Endothelial cell of umbilical vein (primary cell): Measurements from ENCODE around the gene TRIM46.

ENCODE experiments used
- EZH2 ChIP-seq: IDR thresholded peaks from 2 replicates; pipeline ENCODE4 v1.6.1; 2012; ENCODE audit warnings: borderline replicate concordance, low read depth, mild to moderate bottlenecking, moderate library complexity, low read length, inconsistent platforms; ENCODE audit not compliant: severe bottlenecking
- MAX ChIP-seq: IDR thresholded peaks from 2 replicates; pipeline ENCODE4 v1.6.1; 2011; ENCODE audit not compliant: insufficient read depth, insufficient read length
- POLR2A ChIP-seq: IDR thresholded peaks from 2 replicates; pipeline ENCODE4 v1.6.1; 2012; ENCODE audit warnings: low read depth, mild to moderate bottlenecking, control low read depth, low read length
- POLR2AphosphoS5 ChIP-seq: IDR thresholded peaks from 2 replicates; pipeline ENCODE4 v1.6.1; 2012; ENCODE audit warnings: low read depth, mild to moderate bottlenecking, control low read depth, low read length, moderate library complexity; ENCODE audit not compliant: insufficient read depth
- TF ChIP-seq, protein P1 (sequence below), 2 donors: IDR thresholded peaks; 1 replicate in 1 of 2; 2 replicates in 1 of 2; pipeline ENCODE4 v1.5.1; 2011; ENCODE audit warnings: low read length in 2 of 2, mild to moderate bottlenecking in 2 of 2, moderate library complexity in 2 of 2, control low read depth in 1 of 2, inconsistent platforms in 1 of 2, low read depth in 1 of 2; ENCODE audit not compliant: insufficient read depth in 1 of 2; ENCODE audit errors: extremely low read depth in 1 of 2

DNA sequence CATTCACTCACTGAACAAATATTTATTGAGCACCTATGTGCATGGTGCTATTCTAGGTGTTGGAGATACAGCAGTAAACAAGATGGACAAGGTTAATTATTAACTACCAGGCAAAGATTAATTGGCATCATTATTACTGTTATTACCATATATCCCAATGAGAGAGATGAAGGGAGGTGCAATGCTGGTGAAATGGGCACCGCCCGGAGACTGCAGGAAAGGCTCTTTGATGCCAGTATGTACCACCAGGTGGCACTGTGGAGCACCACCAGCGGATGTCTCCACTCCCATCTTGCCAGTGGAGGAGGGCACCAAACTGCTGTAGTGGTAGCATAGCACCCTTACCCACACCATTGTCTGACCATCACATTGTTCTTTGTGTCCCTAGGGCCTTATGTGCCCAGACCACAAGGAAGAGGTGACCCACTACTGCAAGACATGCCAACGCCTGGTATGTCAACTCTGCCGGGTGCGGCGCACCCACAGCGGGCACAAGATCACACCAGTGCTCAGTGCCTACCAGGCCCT lies 3.0 kb downstream of the TRIM46 start:
- TF ChIP-seq, protein P1, sequence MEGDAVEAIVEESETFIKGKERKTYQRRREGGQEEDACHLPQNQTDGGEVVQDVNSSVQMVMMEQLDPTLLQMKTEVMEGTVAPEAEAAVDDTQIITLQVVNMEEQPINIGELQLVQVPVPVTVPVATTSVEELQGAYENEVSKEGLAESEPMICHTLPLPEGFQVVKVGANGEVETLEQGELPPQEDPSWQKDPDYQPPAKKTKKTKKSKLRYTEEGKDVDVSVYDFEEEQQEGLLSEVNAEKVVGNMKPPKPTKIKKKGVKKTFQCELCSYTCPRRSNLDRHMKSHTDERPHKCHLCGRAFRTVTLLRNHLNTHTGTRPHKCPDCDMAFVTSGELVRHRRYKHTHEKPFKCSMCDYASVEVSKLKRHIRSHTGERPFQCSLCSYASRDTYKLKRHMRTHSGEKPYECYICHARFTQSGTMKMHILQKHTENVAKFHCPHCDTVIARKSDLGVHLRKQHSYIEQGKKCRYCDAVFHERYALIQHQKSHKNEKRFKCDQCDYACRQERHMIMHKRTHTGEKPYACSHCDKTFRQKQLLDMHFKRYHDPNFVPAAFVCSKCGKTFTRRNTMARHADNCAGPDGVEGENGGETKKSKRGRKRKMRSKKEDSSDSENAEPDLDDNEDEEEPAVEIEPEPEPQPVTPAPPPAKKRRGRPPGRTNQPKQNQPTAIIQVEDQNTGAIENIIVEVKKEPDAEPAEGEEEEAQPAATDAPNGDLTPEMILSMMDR (IDR thresholded peaks at IDR 0.05; ENCODE audit: extremely low read depth in 1 of 2, insufficient read depth in 1 of 2, low read depth in 1 of 2, low read length in 2 of 2), result peak; percentile 90 to 91
- no peak for TF ChIP-seq POLR2A
- TF ChIP-seq EZH2, result no peak
- TF ChIP-seq MAX, result no peak
- TF ChIP-seq POLR2AphosphoS5, result no peak
